CD14-positive monocyte (primary cell): Measurements from ENCODE around the gene OR2H2. TPM values are rescaled to one million over a fixed set of nuclear protein-coding genes. Genes with fewer than 3 reads are reported as not detected.
A peak's percentile ranks its signal among the peaks of the same experiment; 100 is the strongest.

Experiments used
- DNase-seq, 3 donors: peaks; one replicate each; pipeline ENCODE4 v3.0.0-alpha.2; 2011 to 2022
- H2AFZ ChIP-seq: 2 replicates; pipeline ENCODE4 v1.6.0; 2012; ENCODE audit warnings: mild to moderate bottlenecking, low read depth, low read length, inconsistent platforms; ENCODE audit not compliant: insufficient read depth, poor library complexity, severe bottlenecking
- H3K27ac ChIP-seq, 2 donors: 1 replicate in 1 of 2; 2 replicates in 1 of 2; pipeline ENCODE4 v1.5.1; 2012 to 2013; ENCODE audit warnings: low read length in 2 of 2, control low read depth in 1 of 2, inconsistent platforms in 1 of 2, low read depth in 1 of 2, mild to moderate bottlenecking in 1 of 2
- H3K27me3 ChIP-seq, 2 donors: one replicate each; pipeline versions ENCODE4 v1.6.0 to v1.6.1; 2011 to 2013; ENCODE audit warnings: low read length in 2 of 2; ENCODE audit not compliant: control insufficient read depth in 2 of 2, insufficient read depth in 2 of 2
- H3K36me3 ChIP-seq, 2 donors: replicated peaks in 1 of 2; 1 replicate in 1 of 2; 2 replicates in 1 of 2; pipeline versions ENCODE4 v1.5.1 to v1.6.1; 2012 to 2013; ENCODE audit warnings: low read length in 2 of 2, control low read depth in 1 of 2, inconsistent platforms in 1 of 2, mild to moderate bottlenecking in 1 of 2; ENCODE audit not compliant: insufficient read depth in 2 of 2, control insufficient read depth in 1 of 2
- H3K4me1 ChIP-seq, 2 donors: 1 replicate in 1 of 2; 2 replicates in 1 of 2; pipeline versions ENCODE4 v1.5.1 to v1.6.1; 2012 to 2013; ENCODE audit warnings: low read length in 2 of 2, control low read depth in 1 of 2, inconsistent platforms in 1 of 2, mild to moderate bottlenecking in 1 of 2, moderate library complexity in 1 of 2; ENCODE audit not compliant: insufficient read depth in 2 of 2, control insufficient read depth in 1 of 2
- H3K4me2 ChIP-seq: replicated peaks from 2 replicates; pipeline ENCODE3; 2012; ENCODE audit warnings: low read length, moderate library complexity, mild to moderate bottlenecking; ENCODE audit not compliant: poor library complexity, severe bottlenecking; ENCODE audit errors: extremely low read depth
- H3K4me3 ChIP-seq, 3 experiments: fragments of 200-600 bp in 1 of 3; sonication (generic) in 1 of 3; replicated peaks in 1 of 3; 1 replicate in 2 of 3; 2 replicates in 1 of 3; pipeline ENCODE4 v1.5.1; 2011 to 2013; ENCODE audit warnings: low read length in 3 of 3, mild to moderate bottlenecking in 3 of 3, control low read depth in 2 of 3, low read depth in 2 of 3, inconsistent platforms in 1 of 3, moderate library complexity in 1 of 3
- H3K79me2 ChIP-seq: 2 replicates; pipeline ENCODE4 v1.6.0; 2012; ENCODE audit warnings: mild to moderate bottlenecking, control low read depth, inconsistent platforms, low read length, moderate library complexity; ENCODE audit not compliant: insufficient read depth
- H3K9ac ChIP-seq: 2 replicates; pipeline ENCODE4 v1.6.0; 2017; ENCODE audit warnings: low read length, mild to moderate bottlenecking; ENCODE audit not compliant: insufficient read depth, poor library complexity, severe bottlenecking
- H3K9me3 ChIP-seq, 2 donors: replicated peaks in 1 of 2; 1 replicate in 1 of 2; 2 replicates in 1 of 2; pipeline versions ENCODE4 v1.5.1 to v1.6.1; 2012 to 2013; ENCODE audit warnings: low read length in 2 of 2, control low read depth in 1 of 2; ENCODE audit not compliant: control insufficient read depth in 1 of 2, insufficient read depth in 1 of 2
- H4K20me1 ChIP-seq: 2 replicates; pipeline ENCODE4 v1.6.0; 2012; ENCODE audit warnings: mild to moderate bottlenecking, low read length, control low read depth, moderate library complexity; ENCODE audit not compliant: insufficient read depth
- H3K27ac Mint-ChIP-seq, 7 donors: one replicate each; pipeline ENCODE4 v1.8.0; 2020; ENCODE audit warnings: mild to moderate bottlenecking in 7 of 7, mixed read lengths in 7 of 7, moderate library complexity in 6 of 7, inconsistent platforms in 2 of 7
- H3K27me3 Mint-ChIP-seq, 3 donors: one replicate each; pipeline ENCODE4 v1.8.0; 2021 to 2022; ENCODE audit warnings: low read depth in 3 of 3, mild to moderate bottlenecking in 3 of 3, mixed read lengths in 3 of 3, moderate library complexity in 3 of 3, inconsistent platforms in 1 of 3
- H3K36me3 Mint-ChIP-seq, 2 donors: one replicate each; pipeline ENCODE4 v1.8.0; 2020; ENCODE audit warnings: mixed read lengths in 2 of 2, inconsistent platforms in 1 of 2, mild to moderate bottlenecking in 1 of 2
- H3K4me1 Mint-ChIP-seq: one replicate; pipeline ENCODE4 v1.8.0; 2020; ENCODE audit warnings: mild to moderate bottlenecking, mixed read lengths
- H3K4me3 Mint-ChIP-seq, 2 donors: one replicate each; pipeline ENCODE4 v1.8.0; 2020; ENCODE audit warnings: mild to moderate bottlenecking in 2 of 2, mixed read lengths in 2 of 2, moderate library complexity in 1 of 2
- H3K9me3 Mint-ChIP-seq, 7 donors: one replicate each; pipeline ENCODE4 v1.8.0; 2020 to 2022; ENCODE audit warnings: mixed read lengths in 7 of 7, mild to moderate bottlenecking in 6 of 7, moderate library complexity in 6 of 7, inconsistent platforms in 2 of 7
- CTCF ChIP-seq: fragments of 200-600 bp; IDR thresholded peaks from one replicate; pipeline ENCODE4 v1.8.0; 2022; ENCODE audit warnings: antibody characterized with exemption, mild to moderate bottlenecking
- WGBS: methylation state at CpG from one replicate; pipeline ENCODE4 v1.1.5; 2013; ENCODE audit warnings: missing lambda C conversion rate; ENCODE audit not compliant: insufficient coverage; 5-methylcytosine and 5-hydroxymethylcytosine counted together
- intact Hi-C, 2 donors: fragments of 100-400 bp; cut with micrococcal nuclease; formaldehyde crosslinking; loops; one replicate each; pipeline versions ENCODE4 v1.15.0 to v1.15.1; 2023
- polyA plus RNA-seq, 3 donors: library from polyadenylated mRNA; depleted of rRNA in 1 of 3; unstranded in 2 of 3; stranded (reverse) in 1 of 3; fragments of 300-500 nt in 2 of 3; fragments of >200 nt in 1 of 3; fragmentation: Illumina TruSeq in 2 of 3; gene quantifications; 1 replicate in 2 of 3; 2 replicates in 1 of 3; pipeline ENCODE4 v1.2.3, GENCODE V29; 2012 to 2021
- small RNA-seq: library from RNA; depleted of rRNA; stranded (forward); fragments of <200 nt; gene quantifications from one replicate; pipeline ENCODE3, GENCODE V24; 2012; ENCODE audit warnings: low read depth; ENCODE audit not compliant: insufficient read length

OR2H2 gene
- polyA plus RNA-seq, 3 donors, result not detected

GRCh38 chr6:29633534-29633905, 48.6 kb downstream of the OR2H2 start:
- WGBS, result 9% methylated on average over 6 of the region's 9 CpGs
- DNase-seq, result no peak
- peaks cover 32 to 40% (median 34%) of the 10 kb centered on the region in 3 donors for H3K27me3 Mint-ChIP-seq

GRCh38 chr6:29637247-29637646, 52.3 kb downstream of the OR2H2 start:
- no peak for TF ChIP-seq CTCF
- Histone ChIP-seq H3K4me1 (peaks cover 24 to 36% of the 10 kb centered on the region in 2 donors), H3K79me2 (peaks cover 6% of the 10 kb centered on the region), H3K36me3 (no peaks in the 10 kb centered on the region), H4K20me1 (no peaks in the 10 kb centered on the region), H3K9me3 (no peaks in the 10 kb centered on the region), H3K4me3 (no peak overlapping the region), H3K27me3 (peaks cover 0 to under 1% of the 10 kb centered on the region in 2 donors), H3K27ac (no peak overlapping the region), H2AFZ (no peak overlapping the region), H3K4me2 (no peak overlapping the region), H3K9ac (no peak overlapping the region)
- peak overlapping the region in 1 of 7 donors; percentile 22 for H3K27ac Mint-ChIP-seq
- no peaks in the 10 kb centered on the region for H3K36me3 Mint-ChIP-seq
- intact Hi-C loops, result no loop called here
- whole genome bisulfite sequencing, result 100% methylated on average over 5 of the region's 9 CpGs
- H3K9me3 Mint-ChIP-seq, result peaks cover 0 to under 1% (median 0%) of the 10 kb centered on the region in 7 donors
- no peak overlapping the region for H3K4me3 Mint-ChIP-seq
- DNase-seq, result no peak
- H3K27me3 Mint-ChIP-seq, result peaks cover 2 to 10% (median 3%) of the 10 kb centered on the region in 3 donors
- H3K4me1 Mint-ChIP-seq, result peaks cover 36% of the 10 kb centered on the region

More at GRCh38 chr6:29633534-29633905, 48.6 kb downstream of the OR2H2 start:
- no peaks in the 10 kb centered on the region for H3K9me3 ChIP-seq
- H3K4me3 Mint-ChIP-seq, result peak overlapping the region; percentile 90 to 97
- H3K27ac Mint-ChIP-seq, result peak overlapping the region; percentile 84 to 94 (median 90)
- H3K4me2 ChIP-seq, result peak overlapping the region; percentile 99
- peak overlapping the region; percentile 52 to 75 for H3K27ac ChIP-seq
- H3K4me1 Mint-ChIP-seq, result peaks cover 61% of the 10 kb centered on the region
- H2AFZ ChIP-seq, result peak overlapping the region; percentile 94
- H3K36me3 ChIP-seq, result no peaks in the 10 kb centered on the region
- peaks cover 33% of the 10 kb centered on the region for H4K20me1 ChIP-seq
- H3K36me3 Mint-ChIP-seq, result peaks cover 21 to 24% of the 10 kb centered on the region in 2 donors
- H3K4me1 ChIP-seq, result peaks cover 46 to 57% of the 10 kb centered on the region in 2 donors
- peaks cover 14% of the 10 kb centered on the region for H3K79me2 ChIP-seq
- H3K4me3 ChIP-seq, result peak overlapping the region; percentile 77 to 96 (median 85)
- H3K9ac ChIP-seq, result peak overlapping the region; percentile 68
- peaks cover 0 to 5% (median 1%) of the 10 kb centered on the region in 7 donors for H3K9me3 Mint-ChIP-seq
- intact Hi-C loops, result no loop called here
- H3K27me3 ChIP-seq, result peaks cover 2 to 36% of the 10 kb centered on the region in 2 donors
- no peak for TF ChIP-seq CTCF

Small RNA genes lying within 50 kb of the gene (small RNA-seq; reads per million reads assigned to genes)
- not detected for gene SNORD32B
- not detected for gene SUMO2P1
- gene TMEM183AP1, result not detected

Other genes starting within 250 kb of the OR2H2 start
- not detected for gene OR5V1, start 216.3 kb upstream of the OR2H2 start, polyA plus RNA-seq
- gene OR12D3, start 209.8 kb upstream of the OR2H2 start, polyA plus RNA-seq, result not detected
- not detected for gene OR12D2, start 189.5 kb upstream of the OR2H2 start, polyA plus RNA-seq
- gene OR12D1, start 170.2 kb upstream of the OR2H2 start, polyA plus RNA-seq, result not detected
- not detected for gene OR10C1, start 145.8 kb upstream of the OR2H2 start, polyA plus RNA-seq
- not detected for gene OR11A1, start 128.1 kb upstream of the OR2H2 start, polyA plus RNA-seq
- gene OR2H1, start 128.0 kb upstream of the OR2H2 start, polyA plus RNA-seq, result not detected
- not detected for gene MAS1L, start 97.2 kb upstream of the OR2H2 start, polyA plus RNA-seq
- gene UBD, start 25.4 kb upstream of the OR2H2 start, polyA plus RNA-seq, result under 1 TPM in 1 of 3 donors, not detected in 2; 0.15 TPM
- gene GABBR1, start 48.1 kb downstream of the OR2H2 start, polyA plus RNA-seq, result 100 to 1,000 TPM in 1 of 3 donors, 1 to 10 TPM in 1, under 1 TPM in 1; 0.91 to 228 (median 1.8) TPM
- gene MOG, start 72.0 kb downstream of the OR2H2 start, polyA plus RNA-seq, result not detected
- gene ZFP57, start 96.0 kb downstream of the OR2H2 start, polyA plus RNA-seq, result under 1 TPM in 1 of 3 donors, not detected in 2; 0.72 TPM
- 100 to 1,000 TPM; 283 to 816 (median 394) TPM for gene HLA-F, start 138.3 kb downstream of the OR2H2 start, polyA plus RNA-seq
- 1 to 10 TPM in 1 of 3 donors, under 1 TPM in 2; 0.12 to 2.3 (median 0.89) TPM for gene HLA-G, start 242.7 kb downstream of the OR2H2 start, polyA plus RNA-seq